Activated CD8-positive, alpha-beta T cell treated with anti-CD3 and anti-CD28 coated beads, Interleukin-2, amount 10 ng/mL, durations not matched to agents 7 days and 5 days (primary cell): ENCODE results near the gene ATG4C. TPM values are rescaled to one million over a fixed set of nuclear protein-coding genes. Genes with fewer than 3 reads are reported as not detected.
"Not testable (repeated sequence)": the region's sequence is repeated elsewhere in the genome, so short reads cannot be mapped to it uniquely, and the experiment has no call there.

Experiments
- ATAC-seq: fragments of 150-1000 bp; cut with Tn5 transposase; one replicate; pipeline ENCODE4 v1.10.0; 2021; ENCODE audit warnings: moderate library complexity
- CTCF ChIA-PET: fragments of 350-600 bp; sonication (Branson Sonifier 250); formaldehyde crosslinking; loops from one replicate; lab custom pipeline; 2021; ENCODE audit warnings: antibody characterized with exemption; lab: Charles Lee
- POLR2A ChIA-PET: fragments of 350-600 bp; sonication (Branson Sonifier 250); formaldehyde crosslinking; loops from one replicate; lab custom pipeline; 2021; ENCODE audit warnings: antibody characterized with exemption; lab: Charles Lee
- DNase-seq: peaks from one replicate; pipeline ENCODE4 v3.0.0-alpha.2; 2020
- H3K27ac Mint-ChIP-seq: one replicate; pipeline ENCODE4 v1.8.0; 2021; ENCODE audit warnings: mild to moderate bottlenecking, mixed read lengths
- H3K27me3 Mint-ChIP-seq: one replicate; pipeline ENCODE4 v1.8.0; 2021; ENCODE audit warnings: low read depth, mixed read lengths
- H3K36me3 Mint-ChIP-seq: one replicate; pipeline ENCODE4 v1.8.0; 2021; ENCODE audit warnings: low read depth, mixed read lengths
- H3K4me1 Mint-ChIP-seq: one replicate; pipeline ENCODE4 v1.8.0; 2021; ENCODE audit warnings: low read depth, mixed read lengths
- H3K4me3 Mint-ChIP-seq: one replicate; pipeline ENCODE4 v1.8.0; 2021; ENCODE audit warnings: mild to moderate bottlenecking, mixed read lengths
- H3K9me3 Mint-ChIP-seq: one replicate; pipeline ENCODE4 v1.8.0; 2022; ENCODE audit warnings: mixed read lengths; ENCODE audit not compliant: insufficient read depth
- total RNA-seq, 2 experiments: library from RNA; stranded (reverse); gene quantifications; one replicate each; pipeline ENCODE4 v1.2.3, GENCODE V29; 2021

ATG4C gene, protein sequence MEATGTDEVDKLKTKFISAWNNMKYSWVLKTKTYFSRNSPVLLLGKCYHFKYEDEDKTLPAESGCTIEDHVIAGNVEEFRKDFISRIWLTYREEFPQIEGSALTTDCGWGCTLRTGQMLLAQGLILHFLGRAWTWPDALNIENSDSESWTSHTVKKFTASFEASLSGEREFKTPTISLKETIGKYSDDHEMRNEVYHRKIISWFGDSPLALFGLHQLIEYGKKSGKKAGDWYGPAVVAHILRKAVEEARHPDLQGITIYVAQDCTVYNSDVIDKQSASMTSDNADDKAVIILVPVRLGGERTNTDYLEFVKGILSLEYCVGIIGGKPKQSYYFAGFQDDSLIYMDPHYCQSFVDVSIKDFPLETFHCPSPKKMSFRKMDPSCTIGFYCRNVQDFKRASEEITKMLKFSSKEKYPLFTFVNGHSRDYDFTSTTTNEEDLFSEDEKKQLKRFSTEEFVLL
- total RNA-seq, result 10 to 100 TPM in 1 of 2 experiments, 1 to 10 TPM in 1; 8.6 to 10.0 TPM

DNA sequence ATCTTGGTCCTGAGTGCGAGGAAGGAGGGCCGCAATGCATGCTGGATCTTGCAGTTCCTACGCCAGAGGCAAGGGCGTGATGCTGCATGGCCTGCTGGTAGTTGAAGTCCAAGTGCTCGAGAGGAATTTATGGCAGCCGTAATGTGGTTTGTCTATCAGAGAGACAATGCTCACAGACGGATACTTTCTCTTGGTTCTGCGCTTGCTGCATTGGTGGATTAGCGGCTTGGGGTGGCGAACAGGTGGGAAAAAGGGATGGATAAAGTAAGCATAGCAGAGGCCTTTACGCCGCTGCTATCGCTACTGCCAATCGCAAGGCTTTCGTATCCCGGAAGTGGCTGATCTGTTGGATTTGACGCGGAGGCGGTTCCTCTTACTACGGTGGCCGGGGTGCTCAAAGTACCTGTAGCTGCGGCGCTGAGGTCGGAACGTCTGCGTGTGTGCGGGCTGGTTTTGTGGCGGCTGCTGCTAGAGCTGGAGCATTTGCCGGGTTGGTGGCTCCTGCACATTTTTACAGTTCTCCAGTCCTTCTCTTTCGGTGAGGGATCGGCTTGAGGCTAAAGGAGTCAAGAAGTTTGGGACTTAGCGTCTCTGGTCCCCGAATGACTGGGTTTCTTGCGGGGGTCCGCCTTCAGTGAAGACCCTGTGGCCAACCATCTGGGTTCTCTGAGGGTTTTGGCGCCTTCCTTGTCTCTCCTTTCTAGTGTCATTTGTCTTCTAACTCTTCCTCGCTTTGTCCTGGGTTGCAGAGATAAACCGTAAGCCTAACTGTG is at the start of gene ATG4C:
Gene ATG4C, plus strand, starts transcription at position 397 of the 773 bp plus-strand sequence. CDS start 19,655 bp downstream, outside the sequence.
- ATAC-seq (peak; percentile 98), DNase-seq (peak; percentile 97)
- ChIA-PET POLR2A (interaction anchor here (0.6 to 0.9 kb wide), 2 partner anchors 346 to 348 kb away, joined by 3 to 4 read pairs; no protein-coding TSS in a partner anchor), CTCF (no interaction called here)
- H3K27me3 Mint-ChIP-seq, result peaks cover 10% of the 10 kb centered on the region
- peaks cover 5% of the 10 kb centered on the region for H3K4me1 Mint-ChIP-seq
- H3K27ac Mint-ChIP-seq, result no peak within 1 kb of the TSS
- no peaks in the 10 kb centered on the region for H3K36me3 Mint-ChIP-seq
- H3K9me3 Mint-ChIP-seq, result no peaks in the 10 kb centered on the region
- no peak within 1 kb of the TSS for H3K4me3 Mint-ChIP-seq

DNA sequence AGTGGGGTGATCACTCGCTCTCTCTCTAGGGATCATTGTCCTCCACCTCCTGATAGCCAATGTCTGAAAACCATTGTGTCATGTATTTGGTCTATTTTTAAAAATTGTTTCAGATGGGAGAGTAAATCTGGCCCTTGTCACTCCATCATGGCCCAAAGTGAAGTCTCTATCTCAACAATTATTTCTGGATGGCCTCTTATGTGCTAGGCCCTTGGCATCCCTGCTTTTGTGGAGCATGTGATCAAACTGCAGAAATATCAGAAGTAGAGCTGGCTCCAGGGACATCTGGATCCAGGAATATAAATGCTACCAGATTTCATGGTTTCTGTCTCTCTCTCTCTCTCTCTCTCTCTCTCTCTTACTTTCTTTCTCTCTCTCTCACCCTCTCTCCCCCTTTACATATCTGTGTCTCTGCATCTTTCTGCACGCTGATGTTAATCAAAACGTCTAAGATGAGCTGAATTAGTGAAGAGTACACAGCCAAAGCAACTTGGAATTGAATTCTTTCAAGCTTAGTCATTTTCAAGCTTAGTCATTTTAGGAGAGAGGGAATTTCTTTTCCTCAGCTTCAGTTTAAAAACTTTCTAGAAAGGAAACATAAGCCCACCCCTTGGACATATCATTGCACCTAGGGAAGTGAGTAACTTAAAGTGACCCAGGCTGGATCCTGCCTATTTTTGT is 48.3 kb upstream of the ATG4C start:
- no peak overlapping the region for H3K27ac Mint-ChIP-seq
- ChIA-PET CTCF (interaction anchor here (1.2 kb wide), 1 partner anchor 11 kb away, joined by 3 read pairs; no protein-coding TSS in a partner anchor), POLR2A (no interaction called here)
- no peak overlapping the region for H3K4me3 Mint-ChIP-seq
- DNase-seq, result no peak
- no peaks in the 10 kb centered on the region for H3K4me1 Mint-ChIP-seq
- ATAC-seq, result no peak
- H3K36me3 Mint-ChIP-seq, result no peaks in the 10 kb centered on the region
- no peaks in the 10 kb centered on the region for H3K9me3 Mint-ChIP-seq
- H3K27me3 Mint-ChIP-seq, result peaks cover 6% of the 10 kb centered on the region

DNA sequence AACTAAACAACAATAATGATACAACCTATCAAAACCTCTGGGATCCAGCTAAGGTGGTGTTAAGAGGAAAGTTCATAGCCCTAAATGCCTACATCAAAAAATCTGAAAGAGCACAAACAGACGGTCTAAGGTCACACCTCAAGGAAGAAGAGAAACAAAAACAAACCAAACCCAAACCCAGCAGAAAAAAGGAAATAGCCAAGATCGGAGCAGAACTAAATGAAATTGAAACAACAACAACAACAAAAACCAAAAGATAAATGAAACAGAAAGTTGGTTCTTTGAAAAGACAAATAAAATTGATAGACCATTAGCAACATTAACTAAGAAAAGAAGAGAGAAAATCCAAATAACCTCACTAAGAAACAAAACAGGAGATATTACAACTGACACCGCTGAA is 43.2 kb upstream of the ATG4C start:
- H3K36me3 Mint-ChIP-seq, CTCF ChIA-PET, H3K4me1 Mint-ChIP-seq, ATAC-seq, H3K9me3 Mint-ChIP-seq, H3K4me3 Mint-ChIP-seq, DNase-seq, H3K27ac Mint-ChIP-seq, POLR2A ChIA-PET: not testable (repeated sequence)
- peaks cover 18% of the 10 kb centered on the region for H3K27me3 Mint-ChIP-seq

DNA sequence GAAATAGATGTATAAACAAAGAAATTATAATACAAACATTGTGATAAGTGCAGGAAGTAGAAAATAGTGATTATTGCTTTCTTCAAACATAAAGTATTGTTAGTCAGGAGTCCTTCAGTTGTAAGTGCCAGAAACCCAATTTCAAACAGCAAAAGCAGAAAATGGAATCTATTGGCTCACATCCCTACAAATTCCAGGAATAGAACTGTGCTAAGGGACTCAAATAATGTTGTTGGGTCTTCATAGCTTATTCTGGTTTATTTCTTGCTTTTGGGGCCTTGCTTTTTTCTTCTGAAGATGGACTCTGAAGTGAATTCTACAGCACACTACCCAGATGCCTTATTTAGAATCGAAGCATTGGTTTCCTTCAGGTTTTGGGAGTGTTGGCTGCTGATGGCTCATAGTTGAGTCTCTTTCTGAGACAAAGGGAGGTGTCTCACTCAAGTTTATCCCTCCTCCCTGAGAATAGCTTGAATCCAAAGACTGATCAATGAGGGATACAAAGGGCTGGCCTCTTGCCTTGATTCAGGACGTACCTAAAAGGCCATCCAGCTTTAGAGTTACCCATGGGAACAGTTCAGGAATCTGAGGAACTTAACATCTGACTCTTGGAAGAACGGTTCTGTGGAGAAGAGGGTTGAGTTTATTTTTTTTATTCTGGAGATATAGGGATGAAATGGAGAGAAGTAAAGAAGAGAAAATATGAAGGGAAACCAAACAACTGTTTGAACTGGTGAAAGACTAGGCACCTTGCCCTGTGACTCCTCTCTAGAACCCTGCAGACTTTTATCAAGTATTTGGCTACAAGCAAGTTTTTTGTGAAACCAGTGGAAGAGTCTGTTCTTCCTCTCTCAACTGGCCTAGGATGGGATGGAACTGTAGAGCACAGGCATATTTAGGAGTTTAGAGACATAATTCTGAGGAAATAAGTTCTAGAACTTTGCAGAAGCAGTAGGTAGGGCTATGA is 39.0 kb upstream of the ATG4C start:
- no peak for ATAC-seq
- Mint-ChIP-seq H3K9me3 (no peaks in the 10 kb centered on the region), H3K27ac (no peak overlapping the region), H3K4me1 (no peaks in the 10 kb centered on the region), H3K27me3 (peaks cover 18% of the 10 kb centered on the region), H3K4me3 (no peak overlapping the region), H3K36me3 (no peaks in the 10 kb centered on the region)
- no peak for DNase-seq
- ChIA-PET CTCF (interaction anchor here (0.9 to 4.4 kb wide), 7 partner anchors 23 to 569 kb away, joined by 3 to 52 read pairs (median 6); no protein-coding TSS in a partner anchor), POLR2A (no interaction called here)

DNA sequence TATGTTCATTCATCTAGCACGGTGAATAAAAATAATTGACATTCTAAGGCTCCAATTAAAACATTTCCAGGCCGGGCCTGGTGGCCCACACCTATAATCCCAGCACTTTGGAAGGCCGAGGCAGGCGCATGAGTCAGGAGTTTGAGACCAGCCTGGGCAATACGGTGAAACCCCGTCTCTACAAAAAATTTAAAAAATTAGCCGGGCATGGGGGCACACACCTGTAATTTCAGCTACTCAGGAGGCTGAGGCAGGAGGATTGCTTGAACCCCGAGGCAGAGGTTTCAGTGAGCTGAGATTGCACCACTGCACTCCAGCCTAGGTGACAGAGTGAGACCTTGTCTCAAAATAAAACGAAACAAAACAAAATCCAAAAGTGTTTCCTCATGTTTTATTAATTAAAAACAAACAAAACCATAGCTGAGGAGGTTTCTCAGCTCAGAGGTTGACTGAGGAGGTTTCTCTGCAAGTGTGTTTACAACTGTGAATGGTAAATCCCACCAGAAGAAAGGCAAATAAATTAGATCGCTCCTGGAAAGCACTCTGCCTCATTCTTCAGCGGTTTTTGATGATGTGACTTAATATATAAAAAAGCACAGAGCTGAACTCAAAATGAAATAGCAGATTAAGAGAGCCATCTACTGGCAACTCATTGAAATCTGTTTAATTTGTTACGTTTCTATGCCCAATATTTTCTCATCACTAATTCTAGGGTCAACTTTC is 37.7 kb upstream of the ATG4C start:
- ChIA-PET POLR2A (interaction anchor here (1.0 kb wide), 1 partner anchor 311 kb away, joined by 3 read pairs; no protein-coding TSS in a partner anchor), CTCF (interaction anchor here (0.8 to 4.4 kb wide), 20 partner anchors 9 to 602 kb away, joined by 3 to 52 read pairs (median 3); no protein-coding TSS in a partner anchor)
- Mint-ChIP-seq H3K27ac (no peak overlapping the region), H3K27me3 (peaks cover 19% of the 10 kb centered on the region), H3K4me3 (no peak overlapping the region), H3K36me3 (no peaks in the 10 kb centered on the region), H3K9me3 (no peaks in the 10 kb centered on the region), H3K4me1 (no peaks in the 10 kb centered on the region)
- no peak for ATAC-seq
- DNase-seq, result no peak

DNA sequence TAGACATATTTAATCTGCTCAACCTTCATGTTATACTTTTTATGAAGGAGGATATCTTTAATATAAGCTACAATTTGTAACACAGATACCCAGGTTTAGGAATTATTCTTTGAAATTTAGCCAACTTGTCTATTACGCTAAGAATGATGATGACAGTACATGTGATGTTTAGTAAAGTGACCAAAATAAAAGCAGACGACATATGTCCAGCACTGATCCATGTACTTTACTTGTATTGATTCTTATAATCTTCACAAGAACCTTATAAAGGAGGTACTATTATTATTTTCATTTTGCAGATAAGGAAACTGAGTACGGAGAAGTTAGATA is 37.2 kb upstream of the ATG4C start:
- ChIA-PET CTCF (interaction anchor here (0.8 to 4.4 kb wide), 18 partner anchors 10 to 602 kb away, joined by 3 to 52 read pairs (median 3); no protein-coding TSS in a partner anchor), POLR2A (no interaction called here)
- Mint-ChIP-seq H3K4me3 (no peak overlapping the region), H3K36me3 (no peaks in the 10 kb centered on the region), H3K4me1 (no peaks in the 10 kb centered on the region), H3K27me3 (peaks cover 16% of the 10 kb centered on the region), H3K27ac (no peak overlapping the region), H3K9me3 (no peaks in the 10 kb centered on the region)
- DNase-seq (no peak), ATAC-seq (no peak)

DNA sequence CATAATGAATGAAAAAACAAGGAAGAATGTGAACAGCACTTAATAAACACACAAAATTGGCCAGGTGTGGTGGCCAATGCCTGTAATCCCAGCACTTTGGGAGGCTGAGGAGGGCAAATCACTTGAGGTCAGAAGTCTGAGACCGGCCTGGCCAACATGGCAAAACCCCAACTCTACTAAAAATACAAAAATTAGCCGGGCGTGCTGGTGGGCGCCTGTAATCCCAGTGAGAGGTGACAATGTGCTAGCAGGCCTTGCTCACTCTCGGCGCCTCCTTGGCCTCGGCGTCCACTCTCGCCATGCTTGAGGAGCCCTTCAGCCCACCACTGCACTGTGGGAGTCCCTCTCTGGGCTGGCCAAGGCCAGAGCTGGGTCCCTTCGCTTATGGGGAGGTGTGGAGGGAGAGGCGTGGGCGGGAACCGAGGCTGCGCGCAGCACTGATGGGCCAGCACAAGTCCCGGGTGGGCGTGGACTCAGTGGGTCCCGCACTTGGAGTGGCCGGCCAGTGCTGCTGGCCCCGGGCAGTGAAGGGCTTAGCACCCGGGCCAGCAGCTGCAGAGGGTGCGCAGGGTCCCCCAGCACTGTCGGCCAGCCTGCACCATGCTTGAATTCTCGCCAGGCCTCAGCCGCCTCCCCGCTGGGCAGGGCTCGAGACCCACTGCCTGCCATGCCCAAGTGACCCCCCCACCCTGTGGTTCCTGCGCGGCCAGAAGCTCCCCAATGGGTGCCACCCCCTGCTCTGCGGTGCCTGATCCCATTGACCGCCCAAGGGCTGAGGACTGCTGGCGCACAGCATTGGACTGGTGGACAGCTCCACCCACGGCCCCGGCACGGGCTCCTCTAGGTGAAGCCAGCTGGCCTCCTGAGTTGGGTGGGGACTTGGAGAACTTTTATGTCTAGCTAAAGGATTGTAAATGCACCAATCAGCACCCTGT is 30.6 kb upstream of the ATG4C start:
- Mint-ChIP-seq H3K27ac (no peak overlapping the region), H3K4me1 (no peaks in the 10 kb centered on the region), H3K36me3 (no peaks in the 10 kb centered on the region), H3K4me3 (no peak overlapping the region), H3K27me3 (peaks cover 5% of the 10 kb centered on the region), H3K9me3 (no peaks in the 10 kb centered on the region)
- DNase-seq (no peak), ATAC-seq (no peak)
- POLR2A ChIA-PET, result no interaction called here
- CTCF ChIA-PET, result no interaction called here

DNA sequence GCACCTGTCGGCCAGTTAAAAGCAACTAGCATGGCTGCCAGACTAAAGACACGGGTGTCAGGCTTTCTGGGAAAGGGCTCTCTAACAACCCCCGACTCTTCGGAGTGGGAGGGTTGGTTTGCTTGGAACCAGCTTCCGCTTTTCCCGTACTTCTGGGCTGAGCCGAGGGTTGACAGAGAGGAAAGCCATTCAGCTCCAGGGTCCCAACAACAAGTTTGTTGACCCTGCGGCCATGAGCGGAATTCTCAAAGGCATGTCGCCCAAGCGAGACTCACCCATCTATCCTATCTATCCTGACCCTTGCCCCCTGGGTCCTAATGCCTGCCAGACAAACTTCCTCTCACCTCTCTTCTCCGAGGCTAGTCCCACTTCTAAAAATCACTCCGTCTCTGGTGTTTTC is 29.0 kb upstream of the ATG4C start:
- H3K4me3 Mint-ChIP-seq, DNase-seq, ATAC-seq, POLR2A ChIA-PET, H3K27me3 Mint-ChIP-seq, H3K36me3 Mint-ChIP-seq, H3K27ac Mint-ChIP-seq, CTCF ChIA-PET, H3K4me1 Mint-ChIP-seq, H3K9me3 Mint-ChIP-seq: not testable (repeated sequence)

DNA sequence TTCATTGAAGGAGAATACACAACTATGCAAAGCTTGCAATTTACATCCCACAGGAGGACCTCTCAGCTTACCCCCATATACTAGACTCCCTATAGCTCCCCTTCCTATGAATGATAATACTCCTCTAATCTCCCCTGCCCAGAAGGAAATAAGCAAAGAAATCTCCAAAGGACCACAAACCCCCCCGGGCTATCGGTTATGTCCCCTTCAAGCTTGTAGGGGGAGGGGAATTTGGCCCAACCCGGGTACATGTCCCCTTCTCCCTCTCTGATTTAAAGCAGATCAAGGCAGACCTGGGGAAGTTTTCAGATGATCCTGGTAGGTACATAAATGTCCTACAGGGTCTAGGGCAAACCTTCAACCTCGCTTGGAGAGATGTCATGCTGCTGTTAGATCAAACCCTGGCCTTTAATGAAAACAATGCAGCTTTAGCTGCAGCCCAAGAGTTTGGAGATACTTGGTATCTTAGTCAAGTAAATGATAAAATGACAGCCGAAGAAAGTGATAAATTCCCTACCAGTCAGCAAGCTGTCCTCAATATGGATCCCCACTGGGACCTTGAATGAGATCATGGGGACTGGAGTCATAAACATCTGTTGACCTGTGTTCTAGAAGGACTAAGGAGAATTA is 27.6 kb upstream of the ATG4C start:
- H3K4me3 Mint-ChIP-seq, H3K36me3 Mint-ChIP-seq, H3K27ac Mint-ChIP-seq, ATAC-seq, DNase-seq, H3K9me3 Mint-ChIP-seq, CTCF ChIA-PET, H3K27me3 Mint-ChIP-seq, POLR2A ChIA-PET, H3K4me1 Mint-ChIP-seq: not testable (repeated sequence)
